Measurements from ENCODE around the gene KCNK4.
"Not testable (repeated sequence)": the region's sequence is repeated elsewhere in the genome, so short reads cannot be mapped to it uniquely, and the experiment has no call there.

DNA sequence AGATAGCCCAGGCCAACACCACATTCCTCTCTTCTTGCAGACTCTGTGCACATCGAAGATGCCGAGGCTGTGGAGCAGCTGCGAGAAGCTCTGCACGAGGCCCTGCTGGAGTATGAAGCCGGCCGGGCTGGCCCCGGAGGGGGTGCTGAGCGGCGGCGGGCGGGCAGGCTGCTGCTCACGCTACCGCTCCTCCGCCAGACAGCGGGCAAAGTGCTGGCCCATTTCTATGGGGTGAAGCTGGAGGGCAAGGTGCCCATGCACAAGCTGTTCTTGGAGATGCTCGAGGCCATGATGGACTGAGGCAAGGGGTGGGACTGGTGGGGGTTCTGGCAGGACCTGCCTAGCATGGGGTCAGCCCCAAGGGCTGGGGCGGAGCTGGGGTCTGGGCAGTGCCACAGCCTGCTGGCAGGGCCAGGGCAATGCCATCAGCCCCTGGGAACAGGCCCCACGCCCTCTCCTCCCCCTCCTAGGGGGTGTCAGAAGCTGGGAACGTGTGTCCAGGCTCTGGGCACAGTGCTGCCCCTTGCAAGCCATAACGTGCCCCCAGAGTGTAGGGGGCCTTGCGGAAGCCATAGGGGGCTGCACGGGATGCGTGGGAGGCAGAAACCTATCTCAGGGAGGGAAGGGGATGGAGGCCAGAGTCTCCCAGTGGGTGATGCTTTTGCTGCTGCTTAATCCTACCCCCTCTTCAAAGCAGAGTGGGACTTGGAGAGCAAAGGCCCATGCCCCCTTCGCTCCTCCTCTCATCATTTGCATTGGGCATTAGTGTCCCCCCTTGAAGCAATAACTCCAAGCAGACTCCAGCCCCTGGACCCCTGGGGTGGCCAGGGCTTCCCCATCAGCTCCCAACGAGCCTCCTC lies 24.8 kb downstream of the KCNK4 start:
- TF ChIP-seq, protein P1, sequence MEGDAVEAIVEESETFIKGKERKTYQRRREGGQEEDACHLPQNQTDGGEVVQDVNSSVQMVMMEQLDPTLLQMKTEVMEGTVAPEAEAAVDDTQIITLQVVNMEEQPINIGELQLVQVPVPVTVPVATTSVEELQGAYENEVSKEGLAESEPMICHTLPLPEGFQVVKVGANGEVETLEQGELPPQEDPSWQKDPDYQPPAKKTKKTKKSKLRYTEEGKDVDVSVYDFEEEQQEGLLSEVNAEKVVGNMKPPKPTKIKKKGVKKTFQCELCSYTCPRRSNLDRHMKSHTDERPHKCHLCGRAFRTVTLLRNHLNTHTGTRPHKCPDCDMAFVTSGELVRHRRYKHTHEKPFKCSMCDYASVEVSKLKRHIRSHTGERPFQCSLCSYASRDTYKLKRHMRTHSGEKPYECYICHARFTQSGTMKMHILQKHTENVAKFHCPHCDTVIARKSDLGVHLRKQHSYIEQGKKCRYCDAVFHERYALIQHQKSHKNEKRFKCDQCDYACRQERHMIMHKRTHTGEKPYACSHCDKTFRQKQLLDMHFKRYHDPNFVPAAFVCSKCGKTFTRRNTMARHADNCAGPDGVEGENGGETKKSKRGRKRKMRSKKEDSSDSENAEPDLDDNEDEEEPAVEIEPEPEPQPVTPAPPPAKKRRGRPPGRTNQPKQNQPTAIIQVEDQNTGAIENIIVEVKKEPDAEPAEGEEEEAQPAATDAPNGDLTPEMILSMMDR (IDR thresholded peaks at IDR 0.05), result not testable (repeated sequence)
- TF ChIP-seq POLR2A (IDR thresholded peaks at IDR 0.05), result not testable (repeated sequence)
